Skin epidermis (tissue), 12 donors: ENCODE results near the gene KLF6.

Experiments used
- H3K27ac ChIP-seq, 21 experiments: fragments of 200-600 bp; sonication (generic) in 11 of 21; one replicate each; pipeline ENCODE4 v1.5.0; 2020; ENCODE audit warnings: mild to moderate bottlenecking in 3 of 21, inconsistent platforms in 2 of 21, moderate library complexity in 2 of 21
- H3K4me3 ChIP-seq, 7 experiments: fragments of 200-600 bp; sonication (generic) in 2 of 7; one replicate each; pipeline ENCODE4 v1.5.0; 2020; ENCODE audit warnings: inconsistent platforms in 2 of 7, mild to moderate bottlenecking in 2 of 7, moderate library complexity in 1 of 7

Gene KLF6

GRCh38 chr10:3778692-3779157, 6.3 kb downstream of the KLF6 start:
- peak overlapping the region in 20 of 21 experiments; percentile 44 to 100 (median 100) for H3K27ac ChIP-seq
- peak overlapping the region in 5 of 7 experiments; percentile 71 to 98 (median 72) for H3K4me3 ChIP-seq

GRCh38 chr10:3777981-3778691, 6.9 kb downstream of the KLF6 start:
- H3K4me3 ChIP-seq = peak overlapping the region in 3 of 7 experiments; percentile 72 to 89 (median 72)
- peak overlapping the region in 20 of 21 experiments; percentile 44 to 100 (median 100) for H3K27ac ChIP-seq

- peak overlapping the region in 20 of 21 experiments; percentile 56 to 100 (median 100) for H3K27ac ChIP-seq
- H3K4me3 ChIP-seq = peak overlapping the region in 1 of 7 experiments; percentile 14
Observed at GRCh38 chr10:3776796-3777571, 8.0 kb downstream of the KLF6 start.

DNA sequence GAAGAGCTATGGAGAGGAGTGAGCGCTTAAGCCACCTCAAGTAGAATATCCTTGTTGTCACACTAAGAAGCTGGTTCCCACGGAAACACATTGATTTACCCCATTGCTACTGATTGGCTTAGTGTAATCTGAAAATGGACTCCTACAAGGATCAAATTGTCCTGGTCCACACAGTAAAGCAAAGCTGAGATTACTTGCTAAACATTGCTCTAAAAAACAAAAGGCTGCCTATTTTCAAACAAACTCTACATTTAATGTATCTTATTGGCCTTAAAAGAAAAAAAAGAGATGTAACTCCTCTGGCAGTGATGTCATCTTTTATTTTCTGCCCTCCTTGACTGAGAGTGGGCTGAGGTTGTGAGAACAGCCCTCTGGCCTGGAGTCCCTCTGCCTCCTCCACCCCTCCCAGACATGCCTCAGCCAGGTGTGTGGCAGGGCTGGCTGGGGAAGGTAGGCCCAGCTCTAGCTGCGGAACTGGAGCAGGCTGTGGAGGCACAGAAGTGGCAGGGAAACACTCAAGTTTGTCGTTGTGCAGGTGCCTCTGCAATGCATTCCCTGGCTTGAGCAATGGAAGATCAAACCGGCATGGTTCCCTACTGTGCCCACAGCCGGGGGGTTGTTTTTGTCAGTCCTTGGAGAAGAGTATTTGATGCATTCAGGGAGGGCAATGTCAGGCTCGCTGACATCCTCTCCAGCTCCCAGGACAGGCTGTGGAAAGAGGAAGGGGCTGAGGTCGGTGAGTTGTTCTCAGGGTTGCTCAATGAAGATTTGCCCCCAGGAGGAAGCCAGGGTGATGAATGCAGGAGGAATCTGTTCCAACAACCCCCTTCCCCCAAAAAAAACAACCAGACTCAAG, 9.1 kb downstream of the KLF6 start:
- H3K4me3 ChIP-seq = peak overlapping the region in 1 of 7 experiments; percentile 14

GRCh38 chr10:3774814-3775695, 10.0 kb downstream of the KLF6 start:
- H3K4me3 ChIP-seq = no peak overlapping the region
- peak overlapping the region in 20 of 21 experiments; percentile 39 to 100 (median 100) for H3K27ac ChIP-seq

More for the DNA sequence above, 9.1 kb downstream of the KLF6 start:
- H3K27ac ChIP-seq = peak overlapping the region in 20 of 21 experiments; percentile 39 to 100 (median 100)

DNA sequence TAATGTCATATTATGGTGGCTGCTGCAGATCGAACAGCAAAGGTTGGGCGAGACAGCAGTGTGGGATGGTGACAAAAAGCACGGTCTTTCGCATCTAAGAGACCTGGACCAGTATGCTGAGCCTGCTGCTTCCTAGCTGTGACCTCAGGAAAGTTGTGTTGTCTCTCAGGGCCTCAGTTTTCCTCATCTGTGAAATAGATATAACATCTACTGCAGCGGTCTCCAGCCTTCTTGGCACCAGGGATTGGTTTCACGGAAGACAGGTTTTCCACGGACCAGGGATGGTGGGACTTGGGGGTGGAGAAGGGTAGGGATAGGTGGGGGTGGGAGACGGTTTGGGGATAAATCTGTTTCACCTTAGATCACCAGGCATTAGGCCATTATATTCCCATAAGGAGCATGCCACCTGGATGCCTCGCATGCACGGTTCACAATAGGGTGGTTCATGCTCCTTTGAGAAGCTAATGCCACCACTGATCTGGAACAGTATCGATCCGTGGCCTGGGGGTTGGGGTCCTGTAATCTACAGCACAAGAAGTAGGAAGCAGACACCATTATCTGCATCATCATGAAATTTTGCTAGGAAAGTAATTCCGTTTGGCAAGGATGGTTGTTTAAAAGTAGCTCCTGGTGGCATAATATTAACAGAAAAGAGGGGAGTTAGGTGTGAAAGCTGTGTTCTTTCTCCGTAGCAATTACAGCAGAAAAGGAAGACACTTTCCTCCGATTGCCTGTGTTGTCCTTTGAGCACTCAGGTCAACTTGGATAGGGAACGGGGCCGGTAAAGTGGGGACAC, 10.8 kb downstream of the KLF6 start:
- H3K27ac ChIP-seq = peak overlapping the region in 17 of 21 experiments; percentile 44 to 100 (median 100)
- H3K4me3 ChIP-seq = no peak overlapping the region

DNA sequence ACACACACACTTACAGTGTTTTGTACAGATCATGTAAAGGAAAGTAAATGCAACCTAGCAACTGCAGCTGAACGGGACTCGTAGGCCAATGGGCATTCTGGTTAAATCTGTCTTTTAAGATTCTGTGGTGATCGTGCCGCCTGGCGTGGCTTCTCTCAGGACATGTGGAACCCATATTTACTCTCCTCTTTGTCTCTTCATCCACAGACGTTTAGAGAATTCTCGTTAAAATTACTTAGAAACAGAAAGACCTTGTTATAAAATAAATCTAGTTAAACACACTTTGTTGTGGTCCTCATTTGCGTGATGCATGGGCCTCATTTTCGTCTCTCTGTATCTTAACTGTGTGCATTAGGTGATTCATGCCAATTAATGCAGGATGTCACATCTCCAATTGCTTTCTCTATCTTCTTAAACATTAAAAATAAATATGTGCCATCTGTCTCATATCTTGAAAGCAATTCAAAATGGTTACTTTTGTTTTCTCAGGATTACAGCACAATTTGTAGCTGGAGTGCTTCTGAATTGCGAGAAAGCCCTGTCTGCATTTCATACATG, 11.5 kb downstream of the KLF6 start:
- no peak overlapping the region for H3K4me3 ChIP-seq
- peak overlapping the region in 15 of 21 experiments; percentile 44 to 100 (median 100) for H3K27ac ChIP-seq

DNA sequence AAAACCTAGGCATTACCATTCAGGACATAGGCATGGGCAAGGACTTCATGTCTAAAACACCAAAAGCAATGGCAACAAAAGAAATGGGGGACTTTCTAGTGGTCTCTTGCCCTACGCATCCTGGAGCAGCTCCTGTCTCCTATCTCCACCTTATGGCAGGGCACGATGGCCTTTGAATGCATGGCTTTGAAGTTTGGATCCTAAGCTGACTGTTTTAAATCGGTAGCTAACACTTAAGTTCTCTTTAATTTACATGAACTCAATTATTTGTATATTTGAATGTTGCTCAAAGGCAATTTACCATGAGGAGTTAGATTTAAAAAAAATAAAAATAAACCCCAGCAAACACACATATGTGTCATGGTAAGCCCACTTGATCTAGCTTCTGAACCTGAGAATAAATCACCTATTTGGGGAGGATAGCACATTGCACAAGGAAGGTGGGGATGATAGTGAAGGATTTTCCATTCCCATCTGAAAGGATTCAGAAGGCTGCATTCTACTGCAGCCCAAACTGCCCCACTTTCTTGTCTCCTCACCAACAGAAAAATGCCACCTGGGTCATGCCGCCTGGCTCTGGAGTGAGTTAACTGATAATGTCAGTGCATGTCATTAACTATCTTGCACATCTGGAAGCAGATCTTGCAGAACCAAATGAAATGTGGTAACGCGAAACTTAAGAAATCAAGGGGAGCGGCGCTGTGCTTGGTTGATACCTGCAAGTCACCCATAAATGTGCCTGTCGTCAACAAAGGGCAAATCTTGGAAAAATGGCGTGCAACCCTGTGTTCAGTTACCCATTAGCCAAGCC, 12.4 kb downstream of the KLF6 start:
- Histone ChIP-seq H3K4me3 (no peak overlapping the region), H3K27ac (peak overlapping the region in 5 of 21 experiments; percentile 11 to 46 (median 28))

DNA sequence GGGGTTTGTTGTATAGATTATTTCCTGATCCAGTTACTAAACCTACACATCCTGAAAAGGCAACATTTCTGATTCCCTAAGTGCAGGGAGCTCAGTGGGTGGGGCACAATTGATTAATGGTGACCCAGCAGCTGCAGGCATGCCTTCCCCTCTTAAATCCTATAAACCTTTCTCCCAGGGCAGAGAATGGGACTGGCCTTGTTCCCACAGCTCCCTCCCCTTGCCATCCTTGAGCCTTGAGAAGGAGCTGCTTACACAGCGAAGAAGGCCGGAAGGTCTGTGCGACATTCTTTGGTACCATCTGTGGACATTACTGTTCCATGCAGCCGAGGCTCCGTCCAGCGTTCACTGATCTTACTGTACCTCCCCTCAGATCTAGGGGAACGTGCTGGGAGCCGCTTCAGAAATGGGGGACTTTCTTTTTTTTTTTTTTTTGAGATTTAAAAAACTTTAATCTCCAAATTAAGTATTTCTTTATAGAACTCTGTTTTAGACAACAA, 14.3 kb downstream of the KLF6 start:
- no peak overlapping the region for H3K27ac ChIP-seq
- H3K4me3 ChIP-seq = no peak overlapping the region

- Histone ChIP-seq H3K27ac (peak overlapping the region in 5 of 21 experiments; percentile 3 to 51 (median 44)), H3K4me3 (no peak overlapping the region)
Observed at GRCh38 chr10:3769556-3769955, 15.5 kb downstream of the KLF6 start.

- no peak overlapping the region for H3K4me3 ChIP-seq
- H3K27ac ChIP-seq = peak overlapping the region in 7 of 21 experiments; percentile 6 to 91 (median 37)
Observed at GRCh38 chr10:3766046-3766756, 18.8 kb downstream of the KLF6 start.

- Histone ChIP-seq H3K4me3 (no peak overlapping the region), H3K27ac (peak overlapping the region in 17 of 21 experiments; percentile 6 to 91 (median 71))
Observed at GRCh38 chr10:3765146-3765545, 19.9 kb downstream of the KLF6 start.

DNA sequence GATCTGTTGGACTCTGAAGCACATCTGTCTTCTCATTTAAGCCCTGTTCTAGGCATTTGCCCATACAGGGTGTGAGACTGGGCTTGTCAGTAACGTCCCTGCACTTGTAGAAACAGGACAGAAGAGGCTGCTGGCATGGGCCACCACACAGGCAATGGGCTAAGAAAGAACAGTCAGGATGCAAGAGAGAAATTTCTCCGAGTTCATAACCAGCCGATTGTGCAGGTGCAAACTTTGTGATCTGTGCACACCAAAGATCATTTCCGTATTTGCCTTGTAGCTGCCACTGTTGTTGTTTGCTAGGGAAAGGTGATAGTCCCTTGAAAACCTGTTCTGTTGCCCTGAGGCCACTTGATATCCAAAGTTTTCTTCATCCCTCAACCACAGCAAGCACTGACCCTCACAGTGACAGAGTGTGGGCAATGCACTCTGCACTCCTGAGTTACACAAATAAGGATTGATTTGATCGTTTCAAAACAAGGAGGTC, 20.3 kb downstream of the KLF6 start:
- Histone ChIP-seq H3K27ac (peak overlapping the region in 20 of 21 experiments; percentile 6 to 91 (median 70)), H3K4me3 (no peak overlapping the region)

- Histone ChIP-seq H3K27ac (peak overlapping the region in 20 of 21 experiments; percentile 6 to 91 (median 70)), H3K4me3 (no peak overlapping the region)
Observed at GRCh38 chr10:3763852-3764625, 21.0 kb downstream of the KLF6 start.

- no peak overlapping the region for H3K4me3 ChIP-seq
- peak overlapping the region in 20 of 21 experiments; percentile 6 to 91 (median 64) for H3K27ac ChIP-seq
Observed at GRCh38 chr10:3763035-3763456, 22.0 kb downstream of the KLF6 start.
